Rectal smooth muscle tissue (tissue), 1 donor: ENCODE measurements around the gene CDK4.

Source experiments
- H3K27ac ChIP-seq: one replicate; pipeline ENCODE4 v1.7.0; 2013; ENCODE audit warnings: low read depth, low read length, inconsistent platforms
- H3K27me3 ChIP-seq: one replicate; pipeline ENCODE4 v1.7.0; 2013; ENCODE audit warnings: low read length; ENCODE audit not compliant: control insufficient read depth, insufficient read depth
- H3K36me3 ChIP-seq: one replicate; pipeline ENCODE4 v1.7.0; 2013; ENCODE audit warnings: low read length; ENCODE audit not compliant: control insufficient read depth, insufficient read depth
- H3K4me1 ChIP-seq: one replicate; pipeline ENCODE4 v1.7.0; 2013; ENCODE audit warnings: low read length; ENCODE audit not compliant: control insufficient read depth, insufficient read depth
- H3K4me3 ChIP-seq: one replicate; pipeline ENCODE4 v1.7.0; 2013; ENCODE audit warnings: low read length
- H3K9ac ChIP-seq: one replicate; pipeline ENCODE4 v1.7.0; 2013; ENCODE audit warnings: low read length

CDK4 gene

GRCh38 chr12:57750561-57751431, 1.3 kb downstream of the CDK4 start:
- no peaks in the 10 kb centered on the region for H3K27me3 ChIP-seq
- peak overlapping the region; percentile 84 for H3K27ac ChIP-seq
- peaks cover 17% of the 10 kb centered on the region for H3K36me3 ChIP-seq
- H3K4me3 ChIP-seq, result peak overlapping the region; percentile 84
- H3K4me1 ChIP-seq, result peaks cover 17% of the 10 kb centered on the region
- no peak overlapping the region for H3K9ac ChIP-seq

GRCh38 chr12:57749061-57749460, 3.0 kb downstream of the CDK4 start:
- H3K9ac ChIP-seq, result no peak overlapping the region
- no peaks in the 10 kb centered on the region for H3K27me3 ChIP-seq
- no peak overlapping the region for H3K4me3 ChIP-seq
- peaks cover 17% of the 10 kb centered on the region for H3K4me1 ChIP-seq
- peaks cover 17% of the 10 kb centered on the region for H3K36me3 ChIP-seq
- no peak overlapping the region for H3K27ac ChIP-seq

- Histone ChIP-seq H3K27me3 (no peaks in the 10 kb centered on the region), H3K27ac (peak overlapping the region; percentile 93), H3K36me3 (peaks cover 17% of the 10 kb centered on the region), H3K9ac (no peak overlapping the region), H3K4me3 (peak overlapping the region; percentile 86), H3K4me1 (peaks cover 7% of the 10 kb centered on the region)
Observed at GRCh38 chr12:57746025-57746424, 6.1 kb downstream of the CDK4 start.

GRCh38 chr12:57745485-57745881, 6.6 kb downstream of the CDK4 start:
- peak overlapping the region; percentile 86 for H3K4me3 ChIP-seq
- H3K27ac ChIP-seq, result peak overlapping the region; percentile 93
- H3K36me3 ChIP-seq, result peaks cover 17% of the 10 kb centered on the region
- H3K27me3 ChIP-seq, result no peaks in the 10 kb centered on the region
- H3K9ac ChIP-seq, result peak overlapping the region; percentile 84
- H3K4me1 ChIP-seq, result peaks cover 5% of the 10 kb centered on the region

- Histone ChIP-seq H3K9ac (peak within 1 kb of the TSS; percentile 84), H3K4me3 (peak within 1 kb of the TSS; percentile 86), H3K4me1 (peaks cover 5% of the 10 kb centered on the region), H3K36me3 (peaks cover 13% of the 10 kb centered on the region), H3K27me3 (peaks cover 3% of the 10 kb centered on the region), H3K27ac (peak within 1 kb of the TSS; percentile 93)
Observed at GRCh38 chr12:57744777-57745484, 7.2 kb downstream of the CDK4 start, which contains the start of gene TSPAN31. TSPAN31 (plus strand) TSS chr12:57745039; CDS start chr12:57745155, 116 bp downstream.

- H3K27ac ChIP-seq, result peak overlapping the region; percentile 93
- H3K36me3 ChIP-seq, result peaks cover 13% of the 10 kb centered on the region
- peaks cover 7% of the 10 kb centered on the region for H3K27me3 ChIP-seq
- H3K4me3 ChIP-seq, result peak overlapping the region; percentile 86
- H3K4me1 ChIP-seq, result peaks cover 5% of the 10 kb centered on the region
- no peak overlapping the region for H3K9ac ChIP-seq
Observed at GRCh38 chr12:57744194-57744776, 7.8 kb downstream of the CDK4 start.

- no peak overlapping the region for H3K9ac ChIP-seq
- H3K36me3 ChIP-seq, result peaks cover 9% of the 10 kb centered on the region
- peaks cover 5% of the 10 kb centered on the region for H3K4me1 ChIP-seq
- no peak overlapping the region for H3K27ac ChIP-seq
- peaks cover 10% of the 10 kb centered on the region for H3K27me3 ChIP-seq
- H3K4me3 ChIP-seq, result no peak overlapping the region
Observed at GRCh38 chr12:57743769-57744168, 8.3 kb downstream of the CDK4 start.

GRCh38 chr12:57741844-57742738, 10.0 kb downstream of the CDK4 start:
- no peak overlapping the region for H3K27ac ChIP-seq

GRCh38 chr12:57741413-57741789, 10.7 kb downstream of the CDK4 start:
- H3K27me3 ChIP-seq, result peaks cover 20% of the 10 kb centered on the region
- H3K4me1 ChIP-seq, result peaks cover 5% of the 10 kb centered on the region
- H3K27ac ChIP-seq, result no peak overlapping the region
- H3K9ac ChIP-seq, result no peak overlapping the region
- peak overlapping the region; percentile 51 for H3K4me3 ChIP-seq
- no peaks in the 10 kb centered on the region for H3K36me3 ChIP-seq

More at GRCh38 chr12:57741844-57742738, 10.0 kb downstream of the CDK4 start:
- Histone ChIP-seq H3K4me1 (peaks cover 5% of the 10 kb centered on the region), H3K27me3 (peaks cover 14% of the 10 kb centered on the region), H3K4me3 (peak overlapping the region; percentile 51), H3K9ac (no peak overlapping the region), H3K36me3 (peaks cover 2% of the 10 kb centered on the region)

- Histone ChIP-seq H3K4me3 (peak overlapping the region; percentile 51), H3K27me3 (peaks cover 21% of the 10 kb centered on the region), H3K4me1 (peaks cover 4% of the 10 kb centered on the region), H3K27ac (no peak overlapping the region), H3K9ac (no peak overlapping the region), H3K36me3 (no peaks in the 10 kb centered on the region)
Observed at GRCh38 chr12:57740656-57741412, 11.3 kb downstream of the CDK4 start.

- no peak overlapping the region for H3K4me3 ChIP-seq
- no peak overlapping the region for H3K9ac ChIP-seq
- H3K27me3 ChIP-seq, result peaks cover 27% of the 10 kb centered on the region
- H3K36me3 ChIP-seq, result no peaks in the 10 kb centered on the region
- no peaks in the 10 kb centered on the region for H3K4me1 ChIP-seq
- no peak overlapping the region for H3K27ac ChIP-seq
Observed at GRCh38 chr12:57739914-57740538, 12.1 kb downstream of the CDK4 start.
